Lower leg skin (tissue), 3 donors: ENCODE data around the gene WWOX.

Experiments used
- POLR2A ChIP-seq, 2 donors: fragments of 450-650 bp; IDR thresholded peaks; one replicate each; pipeline ENCODE4 v1.6.1; 2016 to 2017; ENCODE audit warnings: antibody characterized with exemption in 2 of 2, mild to moderate bottlenecking in 1 of 2, moderate library complexity in 1 of 2
- TF ChIP-seq, protein P1 (sequence below), 3 donors: fragments of 450-650 bp; IDR thresholded peaks; one replicate each; pipeline ENCODE4 v1.5.1; 2016; ENCODE audit warnings: antibody characterized with exemption in 3 of 3, mild to moderate bottlenecking in 3 of 3, moderate library complexity in 2 of 3

DNA sequence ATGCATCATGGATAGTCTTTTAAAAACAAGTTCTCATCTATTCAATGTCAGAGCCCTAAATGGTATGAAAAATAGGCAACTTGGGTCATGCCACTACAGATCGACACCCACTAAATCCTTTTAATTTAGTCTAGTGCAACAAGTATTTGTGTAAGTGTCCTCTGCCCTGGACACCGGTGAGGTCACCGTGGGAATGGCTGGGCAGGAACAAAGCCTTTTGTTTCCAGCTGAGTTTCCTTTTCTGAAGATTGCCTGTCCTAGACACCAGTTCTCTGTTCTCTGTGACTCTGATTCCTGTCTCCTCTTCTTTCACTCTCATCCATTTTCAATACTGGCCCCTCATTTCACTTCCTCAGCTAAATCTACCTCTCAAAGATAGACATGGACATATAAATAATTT lies 1054.6 kb downstream of the WWOX start:
- TF ChIP-seq, protein P1, sequence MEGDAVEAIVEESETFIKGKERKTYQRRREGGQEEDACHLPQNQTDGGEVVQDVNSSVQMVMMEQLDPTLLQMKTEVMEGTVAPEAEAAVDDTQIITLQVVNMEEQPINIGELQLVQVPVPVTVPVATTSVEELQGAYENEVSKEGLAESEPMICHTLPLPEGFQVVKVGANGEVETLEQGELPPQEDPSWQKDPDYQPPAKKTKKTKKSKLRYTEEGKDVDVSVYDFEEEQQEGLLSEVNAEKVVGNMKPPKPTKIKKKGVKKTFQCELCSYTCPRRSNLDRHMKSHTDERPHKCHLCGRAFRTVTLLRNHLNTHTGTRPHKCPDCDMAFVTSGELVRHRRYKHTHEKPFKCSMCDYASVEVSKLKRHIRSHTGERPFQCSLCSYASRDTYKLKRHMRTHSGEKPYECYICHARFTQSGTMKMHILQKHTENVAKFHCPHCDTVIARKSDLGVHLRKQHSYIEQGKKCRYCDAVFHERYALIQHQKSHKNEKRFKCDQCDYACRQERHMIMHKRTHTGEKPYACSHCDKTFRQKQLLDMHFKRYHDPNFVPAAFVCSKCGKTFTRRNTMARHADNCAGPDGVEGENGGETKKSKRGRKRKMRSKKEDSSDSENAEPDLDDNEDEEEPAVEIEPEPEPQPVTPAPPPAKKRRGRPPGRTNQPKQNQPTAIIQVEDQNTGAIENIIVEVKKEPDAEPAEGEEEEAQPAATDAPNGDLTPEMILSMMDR (IDR thresholded peaks at IDR 0.05) = no peak
- TF ChIP-seq POLR2A (IDR thresholded peaks at IDR 0.05) = no peak
